Measurements from ENCODE around the gene GABRA4.

GABRA4 gene

GRCh38 chr4:46924789-46925529, 68.4 kb downstream of the GABRA4 start:
- DNase-seq: no peak

GRCh38 chr4:46922205-46922604, 71.2 kb downstream of the GABRA4 start:
- DNase-seq: no peak

- DNase-seq: no peak
These were observed 84.3 kb downstream of the GABRA4 start, which contains the start of gene COX7B2 for GRCh38 chr4:46909078-46909477. COX7B2 (minus strand) TSS chr4:46909245; CDS start chr4:46735192, 174,053 bp downstream.

GRCh38 chr4:46908148-46908547, 85.2 kb downstream of the GABRA4 start:
- DNase-seq: no peak

GRCh38 chr4:46900082-46900481, 93.3 kb downstream of the GABRA4 start:
- DNase-seq: no peak

GRCh38 chr4:46894826-46895225, 98.6 kb downstream of the GABRA4 start:
- DNase-seq: peak; percentile 6 to 15

- DNase-seq: no peak
These were observed 103.3 kb downstream of the GABRA4 start for GRCh38 chr4:46890056-46890455.

GRCh38 chr4:46889410-46889809, 104.0 kb downstream of the GABRA4 start:
- no peak for DNase-seq

- peak in 1 of 2 experiments; percentile 45 for DNase-seq
These were observed 106.7 kb downstream of the GABRA4 start for GRCh38 chr4:46886711-46887110.

GRCh38 chr4:46878641-46879040, 114.7 kb downstream of the GABRA4 start:
- DNase-seq: no peak

GRCh38 chr4:46874811-46875210, 118.6 kb downstream of the GABRA4 start:
- DNase-seq: no peak

- no peak for DNase-seq
These were observed 123.0 kb downstream of the GABRA4 start for GRCh38 chr4:46870411-46870810.
